ENCODE measurements around the gene NCMAP.

NCMAP gene

GRCh38 chr1:24570265-24571125, 14.6 kb downstream of the NCMAP start:
- DNase-seq (ENCODE audit: low read depth, low spot score) = no peak

DNA sequence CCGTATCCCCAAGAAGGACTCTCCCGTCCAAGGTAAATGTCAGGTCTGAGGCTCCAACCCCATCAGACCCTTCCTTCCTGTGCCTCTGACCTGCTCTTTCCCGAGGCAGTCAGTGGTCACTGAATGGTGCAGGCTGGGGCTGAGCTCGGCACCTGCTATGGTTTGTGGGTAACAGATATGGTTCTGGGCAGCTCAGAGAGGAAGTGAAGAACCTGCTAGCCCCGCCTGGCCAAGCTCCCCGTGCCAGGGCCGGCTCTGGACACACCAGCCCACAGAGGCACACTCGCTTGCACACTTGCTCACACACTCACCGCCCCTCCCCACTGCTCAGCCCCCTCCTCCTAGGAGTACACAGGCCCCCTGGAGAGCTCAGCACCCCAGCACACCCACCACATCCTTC, 16.4 kb downstream of the NCMAP start:
- DNase-seq (ENCODE audit: low read depth, low spot score) = no peak

DNA sequence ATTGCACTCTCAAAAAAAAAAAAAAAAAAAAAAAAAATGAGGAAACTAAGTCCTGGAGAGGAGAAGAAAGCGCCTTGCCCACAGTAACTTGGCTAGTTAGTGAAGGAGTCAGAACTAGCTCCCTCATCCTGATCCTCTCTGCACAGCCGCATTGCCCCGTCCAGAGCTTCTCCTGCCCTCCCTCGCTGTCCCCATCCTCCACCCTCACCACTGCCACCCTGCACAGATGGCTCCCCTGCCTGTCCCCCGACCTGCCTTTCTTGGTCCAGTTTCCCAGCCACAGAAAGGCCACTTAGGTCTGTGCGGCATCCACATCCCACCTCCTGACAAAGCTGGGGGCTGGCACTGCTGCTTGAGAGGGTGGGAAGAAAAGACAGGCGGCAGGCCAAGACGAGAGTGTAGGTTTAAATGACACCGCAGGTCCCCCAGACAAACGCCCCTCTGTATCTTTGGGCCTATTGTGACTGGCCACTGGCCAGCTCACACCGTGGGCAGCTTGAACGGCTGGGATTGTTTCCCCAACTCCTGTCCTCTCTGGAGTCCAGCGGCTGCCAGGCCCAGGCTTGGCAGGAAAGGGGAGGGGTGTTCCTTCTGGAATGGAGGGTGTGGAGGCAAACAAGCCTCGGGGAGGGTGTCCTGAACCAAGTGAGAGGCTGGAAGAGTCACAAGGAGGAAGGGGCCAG, 20.2 kb downstream of the NCMAP start:
- no peak for DNase-seq (ENCODE audit: low read depth, low spot score)

DNA sequence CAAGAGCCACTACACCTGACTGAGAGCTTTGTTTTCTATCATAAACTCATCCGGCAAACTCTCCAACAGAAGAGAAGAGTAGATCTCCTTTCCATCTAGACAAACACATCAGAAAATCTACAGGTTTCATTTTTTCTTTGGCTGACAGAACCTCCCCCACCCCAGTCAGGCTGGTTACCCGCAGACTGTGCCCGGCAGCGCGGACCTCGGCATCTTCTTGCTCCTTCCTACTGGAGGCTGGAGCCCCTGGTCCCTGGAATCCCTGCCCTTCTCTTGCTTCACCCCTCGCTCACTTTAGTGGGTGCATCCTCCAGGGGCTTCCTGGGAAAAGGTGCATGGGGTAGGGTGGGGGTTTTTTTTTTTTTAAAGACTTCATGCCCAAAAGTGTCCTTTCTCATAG, 23.0 kb downstream of the NCMAP start:
- no peak for DNase-seq (ENCODE audit: low read depth, low spot score)

DNA sequence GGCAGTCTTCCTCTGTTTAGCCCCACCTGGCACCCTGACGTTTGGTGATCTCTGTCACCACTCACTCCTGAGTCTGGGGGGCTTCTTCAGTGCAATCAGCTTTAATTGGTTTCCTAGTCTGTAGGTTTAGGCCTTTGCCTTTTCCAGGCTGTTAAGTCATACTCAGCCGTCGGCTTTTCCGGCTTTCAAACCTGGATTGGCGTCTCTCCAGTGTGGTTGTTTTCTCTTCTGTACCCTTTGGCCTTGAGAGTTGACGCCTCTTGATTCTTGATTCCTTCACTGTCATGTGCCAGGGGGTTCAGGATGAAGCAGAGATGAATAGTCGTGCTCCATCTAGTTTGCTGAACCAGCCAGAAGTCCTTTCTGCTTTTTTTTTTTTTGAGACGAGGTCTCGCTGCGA, 24.9 kb downstream of the NCMAP start:
- DNase-seq (ENCODE audit: low read depth, low spot score) = no peak

- DNase-seq (ENCODE audit: low read depth, low spot score) = no peak
Measured at GRCh38 chr1:24584171-24584647, 28.3 kb downstream of the NCMAP start.

DNA sequence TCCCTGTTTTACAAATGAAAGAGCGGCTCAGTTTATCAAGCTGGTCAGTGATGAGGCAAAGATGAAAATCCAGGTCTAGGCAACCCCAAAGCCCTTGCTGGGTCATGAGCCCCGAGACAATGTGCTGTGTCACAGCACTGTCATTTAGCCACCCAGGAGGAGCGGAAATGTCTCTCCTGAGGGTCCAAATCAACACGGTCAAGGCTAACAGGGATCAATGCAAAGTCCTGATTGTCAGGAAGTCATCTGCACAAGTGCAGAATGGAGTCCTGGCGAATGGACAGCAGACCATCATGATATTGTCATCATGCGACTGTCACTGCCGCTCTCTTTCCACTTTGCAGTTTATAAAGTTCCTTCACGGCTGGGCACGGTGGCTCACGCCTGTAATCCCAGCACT, 30.2 kb downstream of the NCMAP start:
- DNase-seq (ENCODE audit: low read depth, low spot score) = no peak

- no peak for DNase-seq (ENCODE audit: low read depth, low spot score)
Measured at GRCh38 chr1:24586970-24587820, 31.3 kb downstream of the NCMAP start.

- DNase-seq (ENCODE audit: low read depth, low spot score) = no peak
Measured at GRCh38 chr1:24588573-24588972, 32.7 kb downstream of the NCMAP start.

DNA sequence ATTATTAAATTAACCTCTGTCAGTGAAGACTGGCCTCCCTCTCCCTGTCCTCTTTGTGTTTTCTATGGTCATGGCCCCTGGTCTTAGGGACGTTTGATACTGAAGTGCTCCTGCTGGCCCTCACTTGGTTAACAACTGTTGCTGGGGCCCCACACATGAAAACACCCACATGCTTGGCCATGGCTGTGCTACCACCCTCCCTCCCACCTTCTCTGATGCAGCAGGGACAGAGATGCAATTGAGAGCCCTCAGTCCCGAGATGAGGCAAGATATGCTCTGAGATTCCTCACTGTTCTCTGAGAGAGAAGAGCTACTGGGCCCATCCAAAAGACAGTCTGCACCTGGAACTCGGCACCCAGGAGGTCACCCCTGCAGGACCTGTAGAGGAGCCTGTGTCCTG, 33.3 kb downstream of the NCMAP start:
- DNase-seq (ENCODE audit: low read depth, low spot score) = no peak

DNA sequence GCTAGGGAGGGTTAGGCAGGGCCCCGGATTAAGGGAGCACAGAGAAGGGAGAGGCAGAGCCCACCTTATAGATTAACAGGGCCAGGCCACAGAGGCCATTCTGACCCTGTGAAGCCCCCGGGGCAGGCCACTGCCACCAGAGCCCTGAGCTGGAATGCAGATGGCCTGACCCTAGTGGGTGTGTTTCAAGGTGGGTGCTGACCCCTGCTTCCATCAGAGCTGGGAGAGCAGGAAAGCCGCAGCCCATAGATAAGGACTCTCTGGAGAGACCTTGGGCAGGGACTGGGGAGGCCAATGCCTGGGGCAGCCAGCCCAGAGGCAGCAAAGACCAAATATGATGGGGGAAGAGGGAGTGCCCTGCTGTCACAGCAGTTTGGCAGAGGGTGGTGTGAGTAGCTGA, 35.9 kb downstream of the NCMAP start:
- no peak for DNase-seq (ENCODE audit: low read depth, low spot score)

DNA sequence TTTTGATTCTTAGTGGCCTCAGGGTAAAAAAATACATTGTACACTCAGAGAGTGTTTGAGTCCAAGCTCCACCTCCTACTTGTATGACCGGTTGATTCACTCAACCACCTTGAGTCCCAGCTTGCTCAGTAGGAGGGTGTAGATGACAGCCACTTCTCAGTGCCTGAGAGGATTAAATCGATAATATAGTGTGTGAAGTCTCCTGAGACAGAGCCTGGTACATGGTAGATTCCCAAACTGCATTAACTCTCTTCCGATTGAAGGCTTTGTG, 38.4 kb downstream of the NCMAP start:
- DNase-seq (ENCODE audit: low read depth, low spot score) = no peak

DNA sequence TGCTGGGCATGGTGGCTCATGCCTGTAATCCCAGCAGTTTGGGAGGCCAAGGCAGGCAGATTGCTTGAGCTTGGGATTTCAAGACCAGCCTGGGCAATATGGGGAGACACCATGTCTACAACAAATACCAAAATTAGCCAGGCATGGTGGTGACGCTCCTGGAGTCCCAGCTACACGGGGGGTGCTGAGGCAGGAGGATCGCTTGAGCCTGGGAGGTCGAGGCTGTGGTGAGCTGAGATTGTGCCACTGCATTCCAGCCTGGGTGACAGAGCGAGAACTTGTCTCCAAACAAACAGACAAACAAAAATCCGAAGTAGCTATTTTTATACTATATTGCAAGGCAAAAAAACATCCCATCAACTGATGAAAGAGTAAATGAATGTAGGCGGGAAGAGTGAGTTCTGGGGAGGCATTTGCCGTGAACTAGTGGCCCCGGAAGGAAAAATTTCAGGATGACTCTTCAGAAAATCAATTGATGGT, 40.6 kb downstream of the NCMAP start:
- no peak for DNase-seq (ENCODE audit: low read depth, low spot score)

- no peak for DNase-seq (ENCODE audit: low read depth, low spot score)
Measured at GRCh38 chr1:24599265-24599664, 43.4 kb downstream of the NCMAP start.

DNA sequence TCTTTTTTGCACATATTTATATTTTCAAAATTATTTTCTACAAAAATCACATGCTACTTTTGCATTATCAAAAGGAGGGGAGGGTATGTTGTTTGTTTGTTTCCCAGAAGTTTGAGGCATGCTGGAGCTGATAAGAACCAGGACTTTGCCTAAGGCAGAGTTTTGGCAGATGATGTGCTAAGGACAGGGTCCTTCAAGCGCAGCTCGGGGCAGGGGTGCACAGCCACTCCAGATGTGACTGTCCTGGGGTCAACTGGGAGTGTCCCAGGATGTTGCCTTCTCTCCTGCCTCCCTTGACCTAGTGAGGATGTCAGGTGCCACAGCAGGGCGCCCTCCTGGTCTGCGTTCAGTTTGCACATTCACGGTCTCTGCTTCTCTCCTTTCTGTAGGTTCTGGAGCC, 44.7 kb downstream of the NCMAP start:
- DNase-seq (ENCODE audit: low read depth, low spot score) = no peak

- DNase-seq (ENCODE audit: low read depth, low spot score) = no peak
Measured at GRCh38 chr1:24605534-24606295, 49.8 kb downstream of the NCMAP start.

DNA sequence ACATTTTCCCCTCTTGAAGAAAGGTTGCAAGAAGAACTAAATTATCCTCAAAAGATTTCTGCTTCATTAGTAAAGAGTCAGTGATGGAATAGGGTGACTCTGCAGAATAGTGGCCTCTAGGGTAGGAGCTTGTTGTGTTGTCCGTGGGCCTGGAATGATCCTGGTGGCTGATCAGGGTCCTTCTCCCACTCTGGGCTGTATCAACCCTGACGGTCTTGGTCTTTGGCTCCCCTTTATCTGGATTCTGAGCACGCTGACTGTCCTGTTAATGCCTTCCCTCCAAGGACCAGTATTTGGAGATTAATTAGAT, 50.4 kb downstream of the NCMAP start:
- no peak for DNase-seq (ENCODE audit: low read depth, low spot score)

GRCh38 chr1:24606621-24607020, 50.7 kb downstream of the NCMAP start:
- no peak for DNase-seq (ENCODE audit: low read depth, low spot score)

GRCh38 chr1:24609949-24610517, 54.1 kb downstream of the NCMAP start:
- DNase-seq (ENCODE audit: low read depth, low spot score) = no peak

DNA sequence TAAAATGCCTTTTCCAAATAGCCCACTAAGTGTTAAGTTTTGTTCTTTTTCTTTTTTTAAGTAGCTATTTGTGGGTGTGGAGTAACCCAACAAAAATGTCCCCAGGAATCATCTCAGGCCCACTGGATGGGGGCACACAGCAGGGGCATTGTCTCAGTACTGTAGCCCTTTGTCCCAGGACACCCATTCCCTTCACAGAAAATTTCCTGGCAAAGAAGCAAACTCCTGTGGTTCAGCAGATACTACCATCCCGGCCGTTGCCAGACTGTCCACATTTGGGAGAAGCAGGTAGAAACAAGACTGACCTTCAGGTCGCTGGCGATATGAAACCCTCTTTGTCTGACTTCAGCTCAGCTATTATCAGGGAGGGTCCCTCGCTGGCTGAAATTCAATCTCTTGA, 63.5 kb downstream of the NCMAP start:
- no peak for DNase-seq (ENCODE audit: low read depth, low spot score)

- DNase-seq (ENCODE audit: low read depth, low spot score) = no peak
Measured at GRCh38 chr1:24620678-24621077, 64.8 kb downstream of the NCMAP start.
